GM18868 (cell line): Measurements from ENCODE around the gene CADM1.

ENCODE experiments used
- ATAC-seq: cut with Tn5 transposase; IDR thresholded peaks from one replicate; pipeline ENCODE4 v1.9.1; 2021; ENCODE audit warnings: mild to moderate bottlenecking, moderate library complexity; ENCODE audit not compliant: unreplicated experiment

The CADM1 gene

GRCh38 chr11:115161876-115162275 is 342.3 kb downstream of the CADM1 start:
- ATAC-seq, result no peak

- no peak for ATAC-seq
These were observed 345.0 kb downstream of the CADM1 start for GRCh38 chr11:115159207-115159606.

- ATAC-seq, result no peak
These were observed 346.2 kb downstream of the CADM1 start for GRCh38 chr11:115158053-115158452.

GRCh38 chr11:115157247-115157646 is 347.0 kb downstream of the CADM1 start:
- ATAC-seq, result no peak

- no peak for ATAC-seq
These were observed 348.2 kb downstream of the CADM1 start for GRCh38 chr11:115155978-115156377.

- ATAC-seq, result no peak
These were observed 348.9 kb downstream of the CADM1 start for GRCh38 chr11:115155320-115155719.

GRCh38 chr11:115154355-115154736 is 349.9 kb downstream of the CADM1 start:
- no peak for ATAC-seq

GRCh38 chr11:115153731-115154354 is 350.4 kb downstream of the CADM1 start:
- no peak for ATAC-seq

- ATAC-seq, result no peak
These were observed 351.1 kb downstream of the CADM1 start for GRCh38 chr11:115153135-115153534.

GRCh38 chr11:115151010-115151409 is 353.2 kb downstream of the CADM1 start:
- ATAC-seq, result no peak

- ATAC-seq, result no peak
These were observed 355.5 kb downstream of the CADM1 start for GRCh38 chr11:115148691-115149090.

- ATAC-seq, result no peak
These were observed 356.1 kb downstream of the CADM1 start for GRCh38 chr11:115148101-115148500.

- no peak for ATAC-seq
These were observed 356.9 kb downstream of the CADM1 start for GRCh38 chr11:115147243-115147807.

- no peak for ATAC-seq
These were observed 357.8 kb downstream of the CADM1 start for GRCh38 chr11:115146425-115146824.

GRCh38 chr11:115145324-115145723 is 358.9 kb downstream of the CADM1 start:
- ATAC-seq, result no peak

- no peak for ATAC-seq
These were observed 359.3 kb downstream of the CADM1 start for GRCh38 chr11:115144914-115145313.

GRCh38 chr11:115144014-115144413 is 360.2 kb downstream of the CADM1 start:
- no peak for ATAC-seq

- ATAC-seq, result no peak
These were observed 362.7 kb downstream of the CADM1 start for GRCh38 chr11:115141231-115142114.

- ATAC-seq, result no peak
These were observed 368.3 kb downstream of the CADM1 start for GRCh38 chr11:115135936-115136335.

GRCh38 chr11:115134926-115135325 is 369.3 kb downstream of the CADM1 start:
- ATAC-seq, result no peak

GRCh38 chr11:115133475-115134209 is 370.6 kb downstream of the CADM1 start:
- ATAC-seq, result no peak
